Gastrocnemius medialis (tissue), 4 donors: ENCODE data around the gene FHOD1.

Experiments used
- CTCF ChIP-seq, 5 experiments: fragments of 450-650 bp in 3 of 5; fragments of 200-600 bp in 2 of 5; sonication (generic) in 2 of 5; IDR thresholded peaks in 4 of 5; conservative IDR thresholded peaks in 1 of 5; 1 replicate in 4 of 5; 2 replicates in 1 of 5; pipeline ENCODE4 v1.5.1; 2016 to 2019; ENCODE audit warnings: antibody characterized with exemption in 5 of 5, mild to moderate bottlenecking in 3 of 5, moderate library complexity in 3 of 5
- POLR2A ChIP-seq, 2 donors: fragments of 450-650 bp; IDR thresholded peaks; one replicate each; pipeline ENCODE4 v1.6.1; 2017; ENCODE audit warnings: antibody characterized with exemption in 2 of 2, mild to moderate bottlenecking in 2 of 2, moderate library complexity in 2 of 2

DNA sequence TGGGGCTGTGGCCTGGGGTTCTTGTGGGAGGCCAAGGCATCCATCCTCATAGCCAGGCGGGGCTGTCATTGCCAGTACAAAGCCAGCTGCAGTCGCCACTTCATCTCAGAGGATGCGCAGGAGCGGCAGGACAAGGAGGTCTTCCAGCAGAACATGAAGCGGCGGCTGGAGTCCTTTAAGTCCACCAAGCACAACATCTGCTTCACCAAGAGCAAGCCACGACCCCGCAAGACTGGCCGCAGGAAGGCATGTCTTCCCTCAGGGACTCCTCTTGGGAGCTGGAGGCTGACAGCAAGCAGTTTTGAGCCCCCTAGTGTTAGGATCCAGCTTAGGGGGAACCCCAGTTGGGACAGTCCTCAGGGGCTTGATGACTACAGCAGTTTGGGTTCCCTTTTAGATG, 17.0 kb upstream of the FHOD1 start:
- TF ChIP-seq CTCF (IDR thresholded peaks at IDR 0.05 in 4 of 5, conservative IDR thresholded peaks at IDR 0.05 in 1 of 5) (no peak), POLR2A (IDR thresholded peaks at IDR 0.05) (no peak)
